GM12878 (cell line): ENCODE data around the gene C15orf40. TPM values are rescaled to one million over a fixed set of nuclear protein-coding genes. Genes with fewer than 3 reads are reported as not detected.

Experiments used
- ATAC-seq: fragments of 200-7000 bp; cut with Tn5 transposase; 3 replicates; pipeline ENCODE4 v1.9.1; 2020; ENCODE audit warnings: mild to moderate bottlenecking, moderate library complexity
- BruUV-seq: library from RNA; stranded (reverse); fragments of 400-500 nt; replicated peaks from 2 replicates; lab custom pipeline; 2021; lab: Mats Ljungman, UMichigan
- CTCF ChIA-PET: fragments of 300-600 bp; sonication (Branson Sonifier 250); formaldehyde crosslinking; extraction: SDS; loops from one replicate; lab custom pipeline; 2021; ENCODE audit warnings: inconsistent platforms; lab: Yijun Ruan, JAX
- POLR2A ChIA-PET: fragments of 350-600 bp; formaldehyde crosslinking; extraction: SDS; loops from one replicate; lab custom pipeline; 2021; ENCODE audit warnings: inconsistent platforms; lab: Charles Lee
- RAD21 ChIA-PET: fragments of 300-600 bp; sonication (Branson Sonifier 250); formaldehyde crosslinking; loops from one replicate; lab custom pipeline; 2023; ENCODE audit warnings: antibody characterized with exemption; ENCODE audit not compliant: unreplicated experiment; lab: Charles Lee
- SMC1A ChIA-PET: fragments of 300-600 bp; sonication (Branson Sonifier 250); formaldehyde crosslinking; loops from one replicate; lab custom pipeline; 2023; ENCODE audit not compliant: unreplicated experiment, uncharacterized antibody; lab: Charles Lee
- DNase-seq: peaks from one replicate; pipeline ENCODE4 v3.0.0-alpha.2; 2011; ENCODE audit warnings: low read depth, low spot score
- FAIRE-seq: peaks from 3 replicates; lab custom pipeline; 2011; peaks lifted over from hg19 to GRCh38; lab: Jason Lieb, UNC
- H2AFZ ChIP-seq: 2 replicates; pipeline ENCODE4 v1.6.0; 2011; ENCODE audit warnings: low read depth, low read length, control low read depth; ENCODE audit not compliant: control insufficient read depth
- H3K27ac ChIP-seq: 2 replicates; pipeline ENCODE4 v1.5.1; 2011; ENCODE audit warnings: control low read depth; ENCODE audit not compliant: control insufficient read depth, insufficient read depth
- H3K27me3 ChIP-seq, 2 experiments: replicated peaks in 1 of 2; 2 replicates each; pipeline versions ENCODE4 v1.6.0 to v1.6.1; 2011; ENCODE audit warnings: low read length in 1 of 2; ENCODE audit not compliant: control insufficient read depth in 2 of 2, insufficient read depth in 2 of 2
- H3K36me3 ChIP-seq, 2 experiments: 2 replicates each; pipeline ENCODE4 v1.5.1; 2011; ENCODE audit warnings: low read length in 1 of 2; ENCODE audit not compliant: control insufficient read depth in 2 of 2, insufficient read depth in 2 of 2
- H3K4me1 ChIP-seq: 2 replicates; pipeline ENCODE4 v1.6.1; 2011; ENCODE audit warnings: mild to moderate bottlenecking, low read length, moderate library complexity, mixed read lengths; ENCODE audit not compliant: control insufficient read depth, insufficient read depth
- H3K4me2 ChIP-seq: 2 replicates; pipeline ENCODE4 v1.6.0; 2011; ENCODE audit warnings: control low read depth; ENCODE audit not compliant: control insufficient read depth, insufficient read depth
- H3K4me3 ChIP-seq: fragments of 200-600 bp; sonication (generic); 2 replicates; pipeline ENCODE4 v1.5.1; 2016
- H3K79me2 ChIP-seq: 2 replicates; pipeline ENCODE4 v1.6.0; 2011; ENCODE audit warnings: low read length; ENCODE audit not compliant: control insufficient read depth, insufficient read depth
- H3K9ac ChIP-seq: 2 replicates; pipeline ENCODE4 v1.8.0; 2011; ENCODE audit warnings: low read length, control low read depth, mixed read lengths; ENCODE audit not compliant: control insufficient read depth, insufficient read depth
- H3K9me3 ChIP-seq: replicated peaks from 3 replicates; pipeline ENCODE4 v1.5.1; 2011; ENCODE audit warnings: mild to moderate bottlenecking, low read length; ENCODE audit not compliant: control insufficient read depth, insufficient read depth
- H4K20me1 ChIP-seq: 2 replicates; pipeline ENCODE4 v1.6.0; 2011; ENCODE audit not compliant: control insufficient read depth, insufficient read depth
- BRCA1 ChIP-seq: IDR thresholded peaks from 2 replicates; pipeline ENCODE4 v1.6.1; 2011; ENCODE audit warnings: low read depth, low read length, improper control_type of control experiment
- IRF4 ChIP-seq: IDR thresholded peaks from 2 replicates; pipeline ENCODE4 v1.6.1; 2011; ENCODE audit warnings: low read depth, low read length
- JUNB ChIP-seq: IDR thresholded peaks from 2 replicates; pipeline ENCODE4 v1.6.1; 2016; ENCODE audit warnings: antibody characterized with exemption, mild to moderate bottlenecking
- NFXL1 ChIP-seq: fragments of 450-650 bp; IDR thresholded peaks from 2 replicates; pipeline ENCODE4 v1.6.1; 2017; ENCODE audit warnings: antibody characterized with exemption, mild to moderate bottlenecking, borderline replicate concordance
- RFX5 ChIP-seq: IDR thresholded peaks from 2 replicates; pipeline ENCODE4 v1.6.1; 2011; ENCODE audit warnings: low read depth, low read length, improper control_type of control experiment
- STAT3 ChIP-seq: IDR thresholded peaks from 2 replicates; pipeline ENCODE4 v1.6.1; 2011; ENCODE audit warnings: low read depth, low read length, improper control_type of control experiment
- ZNF384 ChIP-seq: IDR thresholded peaks from 2 replicates; pipeline ENCODE4 v1.6.1; 2012; ENCODE audit warnings: low read depth, mild to moderate bottlenecking, low read length, improper control_type of control experiment, borderline replicate concordance
- WGBS: methylation state at CpG from one replicate; pipeline ENCODE4 v1.1.6; 2016; ENCODE audit warnings: low lambda C conversion rate; ENCODE audit not compliant: insufficient replicate concordance, insufficient coverage; ENCODE audit errors: missing lambda C conversion rate; 5-methylcytosine and 5-hydroxymethylcytosine counted together
- in situ Hi-C: fragments of 300-500 bp; cut with MboI; formaldehyde crosslinking; loops from 9 replicates; pipeline ENCODE4 v1.14.3; 2018; ENCODE audit warnings: mixed read lengths
- intact Hi-C: fragments of 100-400 bp; cut with micrococcal nuclease; formaldehyde crosslinking; loops from one replicate; pipeline ENCODE4 v1.14.2; 2022; ENCODE audit not compliant: unreplicated experiment
- polyA plus RNA-seq, 11 experiments: library from polyadenylated mRNA; depleted of rRNA in 4 of 11; unstranded in 6 of 11; stranded (reverse) in 5 of 11; fragments of >200 nt; fragmentation: Nextera tagmentation in 4 of 11; fragmentation: Illumina TruSeq in 1 of 11; extraction: Ambion mirVana in 4 of 11; extraction: Trizol in 1 of 11; gene quantifications; 1 replicate in 1 of 11; 2 replicates in 10 of 11; pipeline versions ENCODE4 v1.2.1 to v1.2.3, GENCODE V29; 2011 to 2016; ENCODE audit warnings: inconsistent platforms in 2 of 11, missing spikeins in 2 of 11, low read depth in 1 of 11
- total RNA-seq, 4 experiments: library from RNA; depleted of rRNA in 3 of 4; stranded (reverse); fragments of >200 nt in 3 of 4; fragmentation: Illumina TruSeq in 1 of 4; extraction: Trizol in 1 of 4; gene quantifications; 2 replicates each; pipeline versions ENCODE4 v1.2.1 to v1.2.3, GENCODE V29; 2013 to 2021
- TF ChIP-seq, protein P1 (sequence below): fragments of 450-650 bp; formaldehyde crosslinking; IDR thresholded peaks from 2 replicates; pipeline ENCODE4 v1.4.0; 2022; ENCODE audit warnings: mild to moderate bottlenecking, moderate library complexity
- TF ChIP-seq, protein P2 (sequence below): fragments of 150-350 bp; IDR thresholded peaks from 2 replicates; pipeline ENCODE4 v1.6.1; 2014; ENCODE audit warnings: mild to moderate bottlenecking, low read depth, low read length
- TF ChIP-seq, protein P3 (sequence below): IDR thresholded peaks from 2 replicates; pipeline ENCODE4 v1.6.1; 2012; ENCODE audit warnings: low read depth, low read length, improper control_type of control experiment
- TF ChIP-seq, protein P4 (sequence below): fragments of 450-650 bp; IDR thresholded peaks from 2 replicates; pipeline ENCODE4 v1.6.1; 2017; ENCODE audit warnings: borderline replicate concordance
- TF ChIP-seq, protein P5 (sequence below): fragments of 450-650 bp; conservative IDR thresholded peaks from 2 replicates; pipeline ENCODE4 v1.6.1; 2017; ENCODE audit warnings: mild to moderate bottlenecking, moderate library complexity

Gene C15orf40
- total and polyA plus RNA-seq, 10 of the 15 experiments (the other 5 are each of a cell fraction or from before 2014, with no cell fraction given): 21.3 to 70.0 (median 31.8) TPM

DNA sequence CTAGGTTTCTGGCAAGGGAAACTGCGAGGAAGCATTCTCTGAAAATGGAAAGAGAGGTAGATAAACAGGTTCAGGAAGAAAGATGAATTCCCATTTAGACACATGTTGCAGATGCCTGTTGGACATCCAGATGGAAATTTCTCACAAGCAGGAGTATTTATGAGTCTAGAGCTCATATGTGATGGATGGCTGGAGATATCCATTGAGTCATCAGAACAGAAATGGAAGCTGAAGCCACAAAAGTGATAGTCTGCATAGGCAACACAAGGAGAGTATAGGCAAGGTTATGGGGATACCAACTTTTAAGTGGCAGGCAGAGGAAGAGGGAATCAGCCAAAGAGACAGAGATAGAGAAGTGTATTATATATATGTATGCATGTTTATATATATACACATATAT, 31.7 kb downstream of the C15orf40 start (continued):
- TF ChIP-seq, protein P1, sequence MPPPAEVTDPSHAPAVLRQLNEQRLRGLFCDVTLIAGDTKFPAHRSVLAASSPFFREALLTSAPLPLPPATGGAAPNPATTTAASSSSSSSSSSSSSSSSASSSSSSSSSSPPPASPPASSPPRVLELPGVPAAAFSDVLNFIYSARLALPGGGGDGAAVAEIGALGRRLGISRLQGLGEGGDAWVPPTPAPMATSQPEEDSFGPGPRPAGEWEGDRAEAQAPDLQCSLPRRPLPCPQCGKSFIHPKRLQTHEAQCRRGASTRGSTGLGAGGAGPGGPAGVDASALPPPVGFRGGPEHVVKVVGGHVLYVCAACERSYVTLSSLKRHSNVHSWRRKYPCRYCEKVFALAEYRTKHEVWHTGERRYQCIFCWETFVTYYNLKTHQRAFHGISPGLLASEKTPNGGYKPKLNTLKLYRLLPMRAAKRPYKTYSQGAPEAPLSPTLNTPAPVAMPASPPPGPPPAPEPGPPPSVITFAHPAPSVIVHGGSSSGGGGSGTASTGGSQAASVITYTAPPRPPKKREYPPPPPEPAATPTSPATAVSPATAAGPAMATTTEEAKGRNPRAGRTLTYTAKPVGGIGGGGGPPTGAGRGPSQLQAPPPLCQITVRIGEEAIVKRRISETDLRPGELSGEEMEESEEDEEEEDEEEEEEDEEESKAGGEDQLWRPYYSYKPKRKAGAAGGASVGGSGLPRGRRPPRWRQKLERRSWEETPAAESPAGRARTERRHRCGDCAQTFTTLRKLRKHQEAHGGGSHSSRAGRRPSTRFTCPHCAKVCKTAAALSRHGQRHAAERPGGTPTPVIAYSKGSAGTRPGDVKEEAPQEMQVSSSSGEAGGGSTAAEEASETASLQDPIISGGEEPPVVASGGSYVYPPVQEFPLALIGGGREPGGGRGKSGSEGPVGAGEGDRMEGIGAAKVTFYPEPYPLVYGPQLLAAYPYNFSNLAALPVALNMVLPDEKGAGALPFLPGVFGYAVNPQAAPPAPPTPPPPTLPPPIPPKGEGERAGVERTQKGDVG (CRISPR knock-in tag): no peak
- no peak for TF ChIP-seq JUNB
- TF ChIP-seq STAT3: no peak
- no peak for TF ChIP-seq ZNF384
- no peak for TF ChIP-seq NFXL1

DNA sequence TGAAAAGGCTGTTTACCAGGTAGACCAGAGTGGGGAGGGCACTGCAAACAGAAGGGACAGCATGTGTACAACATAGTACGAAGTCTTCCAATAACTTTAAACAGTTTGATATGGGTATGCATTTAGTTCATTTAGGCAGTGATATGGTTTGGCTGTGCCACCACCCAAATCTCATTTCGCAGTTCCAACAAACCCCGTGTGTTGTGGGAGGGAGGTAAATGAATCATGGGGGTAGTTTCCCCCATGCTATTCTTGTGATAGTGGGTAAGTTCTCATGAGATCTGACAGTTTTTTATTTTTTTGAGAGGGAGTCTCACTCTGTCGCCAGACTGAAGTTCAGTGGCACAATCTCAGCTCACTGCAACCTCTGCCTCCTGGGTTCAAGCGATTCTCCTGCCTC, 33.0 kb downstream of the C15orf40 start:
- ChIA-PET POLR2A (no interaction called here), SMC1A (no interaction called here), CTCF (no interaction called here), RAD21 (no interaction called here)
- Histone ChIP-seq H3K4me1 (no peaks in the 10 kb centered on the region), H3K27me3 (no peaks in the 10 kb centered on the region), H3K36me3 (no peaks in the 10 kb centered on the region), H2AFZ (no peak overlapping the region), H4K20me1 (no peaks in the 10 kb centered on the region), H3K9me3 (no peaks in the 10 kb centered on the region), H3K9ac (no peak overlapping the region), H3K79me2 (no peaks in the 10 kb centered on the region), H3K27ac (no peak overlapping the region), H3K4me3 (no peak overlapping the region), H3K4me2 (no peak overlapping the region)
- FAIRE-seq: no peak
- intact Hi-C loops (no loop called here), in situ Hi-C loops (no loop called here)
- DNase-seq: no peak
- 64% methylated on average over 4 of the region's 5 CpGs for WGBS
- no peak for ATAC-seq
- BruUV-seq: no TSS peak
- TF ChIP-seq, protein P2, sequence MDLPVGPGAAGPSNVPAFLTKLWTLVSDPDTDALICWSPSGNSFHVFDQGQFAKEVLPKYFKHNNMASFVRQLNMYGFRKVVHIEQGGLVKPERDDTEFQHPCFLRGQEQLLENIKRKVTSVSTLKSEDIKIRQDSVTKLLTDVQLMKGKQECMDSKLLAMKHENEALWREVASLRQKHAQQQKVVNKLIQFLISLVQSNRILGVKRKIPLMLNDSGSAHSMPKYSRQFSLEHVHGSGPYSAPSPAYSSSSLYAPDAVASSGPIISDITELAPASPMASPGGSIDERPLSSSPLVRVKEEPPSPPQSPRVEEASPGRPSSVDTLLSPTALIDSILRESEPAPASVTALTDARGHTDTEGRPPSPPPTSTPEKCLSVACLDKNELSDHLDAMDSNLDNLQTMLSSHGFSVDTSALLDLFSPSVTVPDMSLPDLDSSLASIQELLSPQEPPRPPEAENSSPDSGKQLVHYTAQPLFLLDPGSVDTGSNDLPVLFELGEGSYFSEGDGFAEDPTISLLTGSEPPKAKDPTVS: no peak
- TF ChIP-seq, protein P3, sequence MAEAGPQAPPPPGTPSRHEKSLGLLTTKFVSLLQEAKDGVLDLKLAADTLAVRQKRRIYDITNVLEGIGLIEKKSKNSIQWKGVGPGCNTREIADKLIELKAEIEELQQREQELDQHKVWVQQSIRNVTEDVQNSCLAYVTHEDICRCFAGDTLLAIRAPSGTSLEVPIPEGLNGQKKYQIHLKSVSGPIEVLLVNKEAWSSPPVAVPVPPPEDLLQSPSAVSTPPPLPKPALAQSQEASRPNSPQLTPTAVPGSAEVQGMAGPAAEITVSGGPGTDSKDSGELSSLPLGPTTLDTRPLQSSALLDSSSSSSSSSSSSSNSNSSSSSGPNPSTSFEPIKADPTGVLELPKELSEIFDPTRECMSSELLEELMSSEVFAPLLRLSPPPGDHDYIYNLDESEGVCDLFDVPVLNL: no peak
- TF ChIP-seq RFX5: no peak
- TF ChIP-seq BRCA1: no peak
- TF ChIP-seq, protein P4, sequence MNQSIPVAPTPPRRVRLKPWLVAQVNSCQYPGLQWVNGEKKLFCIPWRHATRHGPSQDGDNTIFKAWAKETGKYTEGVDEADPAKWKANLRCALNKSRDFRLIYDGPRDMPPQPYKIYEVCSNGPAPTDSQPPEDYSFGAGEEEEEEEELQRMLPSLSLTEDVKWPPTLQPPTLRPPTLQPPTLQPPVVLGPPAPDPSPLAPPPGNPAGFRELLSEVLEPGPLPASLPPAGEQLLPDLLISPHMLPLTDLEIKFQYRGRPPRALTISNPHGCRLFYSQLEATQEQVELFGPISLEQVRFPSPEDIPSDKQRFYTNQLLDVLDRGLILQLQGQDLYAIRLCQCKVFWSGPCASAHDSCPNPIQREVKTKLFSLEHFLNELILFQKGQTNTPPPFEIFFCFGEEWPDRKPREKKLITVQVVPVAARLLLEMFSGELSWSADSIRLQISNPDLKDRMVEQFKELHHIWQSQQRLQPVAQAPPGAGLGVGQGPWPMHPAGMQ: no peak
- TF ChIP-seq IRF4: no peak
- TF ChIP-seq, protein P5, sequence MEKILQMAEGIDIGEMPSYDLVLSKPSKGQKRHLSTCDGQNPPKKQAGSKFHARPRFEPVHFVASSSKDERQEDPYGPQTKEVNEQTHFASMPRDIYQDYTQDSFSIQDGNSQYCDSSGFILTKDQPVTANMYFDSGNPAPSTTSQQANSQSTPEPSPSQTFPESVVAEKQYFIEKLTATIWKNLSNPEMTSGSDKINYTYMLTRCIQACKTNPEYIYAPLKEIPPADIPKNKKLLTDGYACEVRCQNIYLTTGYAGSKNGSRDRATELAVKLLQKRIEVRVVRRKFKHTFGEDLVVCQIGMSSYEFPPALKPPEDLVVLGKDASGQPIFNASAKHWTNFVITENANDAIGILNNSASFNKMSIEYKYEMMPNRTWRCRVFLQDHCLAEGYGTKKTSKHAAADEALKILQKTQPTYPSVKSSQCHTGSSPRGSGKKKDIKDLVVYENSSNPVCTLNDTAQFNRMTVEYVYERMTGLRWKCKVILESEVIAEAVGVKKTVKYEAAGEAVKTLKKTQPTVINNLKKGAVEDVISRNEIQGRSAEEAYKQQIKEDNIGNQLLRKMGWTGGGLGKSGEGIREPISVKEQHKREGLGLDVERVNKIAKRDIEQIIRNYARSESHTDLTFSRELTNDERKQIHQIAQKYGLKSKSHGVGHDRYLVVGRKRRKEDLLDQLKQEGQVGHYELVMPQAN: no peak
